Stimulated activated CD4-positive, alpha-beta T cell treated with anti-CD3 and anti-CD28 coated beads, Interleukin-15, amount 100 ng/mL, for 48 hours (primary cell): Measurements from ENCODE around the gene CES3.
"Not testable (repeated sequence)": the region's sequence is repeated elsewhere in the genome, so short reads cannot be mapped to it uniquely, and the experiment has no call there.

ENCODE experiments used
- DNase-seq, 2 donors: peaks; one replicate each; pipeline ENCODE4 v3.0.0-alpha.2; 2020; ENCODE audit warnings: low read depth in 2 of 2

CES3 gene

DNA sequence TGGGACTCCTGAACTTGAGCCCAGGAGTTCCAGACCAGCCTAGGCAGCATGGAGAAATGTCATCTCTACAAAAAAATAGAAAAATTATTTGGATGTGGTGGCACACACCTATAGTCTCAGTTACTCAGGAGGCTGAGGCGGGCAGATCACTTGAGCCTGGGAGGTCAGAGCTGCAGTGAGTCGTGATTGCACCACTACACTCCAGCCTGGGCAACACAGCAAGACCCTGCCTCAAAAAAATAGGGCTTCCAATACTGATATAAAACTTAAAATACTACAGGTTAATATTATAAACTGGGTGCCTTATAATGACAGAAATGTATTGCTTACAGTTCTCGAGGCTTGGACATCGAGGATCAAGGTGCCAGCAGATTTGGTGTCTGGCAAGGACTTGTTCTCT lies 15.1 kb upstream of the CES3 start:
- no peak for DNase-seq

DNA sequence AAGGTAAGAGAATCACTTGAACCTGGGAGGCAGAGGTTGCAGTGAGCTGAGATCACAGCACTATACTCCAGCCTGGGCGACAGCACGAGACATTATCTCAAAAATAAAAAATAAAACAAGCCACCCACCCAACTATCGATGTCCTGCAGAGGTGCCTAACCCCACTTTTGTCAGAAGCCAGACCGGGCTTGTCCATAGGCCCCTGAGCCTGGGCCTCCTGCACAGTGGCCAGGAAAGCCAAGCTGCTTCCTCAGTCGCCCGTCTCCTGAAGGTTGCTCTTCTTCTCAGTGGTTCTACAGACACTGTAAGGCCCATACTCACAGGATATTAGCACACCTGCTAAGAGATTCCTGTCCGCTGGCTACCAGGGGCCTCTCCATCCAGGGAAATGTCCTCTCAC lies 14.5 kb upstream of the CES3 start:
- DNase-seq, result no peak

DNA sequence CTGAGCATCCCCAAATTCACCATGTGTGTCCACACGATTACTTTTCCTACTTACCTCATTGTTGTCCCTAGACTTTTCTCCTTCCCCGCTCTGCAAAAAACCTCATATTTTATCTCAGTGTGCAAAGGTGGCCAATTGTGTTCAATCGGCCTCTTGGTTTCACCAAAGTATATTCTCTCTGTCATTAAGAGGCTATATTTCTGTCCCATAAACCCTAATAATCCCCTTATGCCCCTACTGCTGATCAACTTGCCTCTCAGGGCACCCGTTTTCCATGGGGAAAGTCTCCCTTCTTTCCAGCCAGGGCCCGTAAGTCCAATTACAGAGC lies 14.1 kb upstream of the CES3 start:
- DNase-seq, result no peak

DNA sequence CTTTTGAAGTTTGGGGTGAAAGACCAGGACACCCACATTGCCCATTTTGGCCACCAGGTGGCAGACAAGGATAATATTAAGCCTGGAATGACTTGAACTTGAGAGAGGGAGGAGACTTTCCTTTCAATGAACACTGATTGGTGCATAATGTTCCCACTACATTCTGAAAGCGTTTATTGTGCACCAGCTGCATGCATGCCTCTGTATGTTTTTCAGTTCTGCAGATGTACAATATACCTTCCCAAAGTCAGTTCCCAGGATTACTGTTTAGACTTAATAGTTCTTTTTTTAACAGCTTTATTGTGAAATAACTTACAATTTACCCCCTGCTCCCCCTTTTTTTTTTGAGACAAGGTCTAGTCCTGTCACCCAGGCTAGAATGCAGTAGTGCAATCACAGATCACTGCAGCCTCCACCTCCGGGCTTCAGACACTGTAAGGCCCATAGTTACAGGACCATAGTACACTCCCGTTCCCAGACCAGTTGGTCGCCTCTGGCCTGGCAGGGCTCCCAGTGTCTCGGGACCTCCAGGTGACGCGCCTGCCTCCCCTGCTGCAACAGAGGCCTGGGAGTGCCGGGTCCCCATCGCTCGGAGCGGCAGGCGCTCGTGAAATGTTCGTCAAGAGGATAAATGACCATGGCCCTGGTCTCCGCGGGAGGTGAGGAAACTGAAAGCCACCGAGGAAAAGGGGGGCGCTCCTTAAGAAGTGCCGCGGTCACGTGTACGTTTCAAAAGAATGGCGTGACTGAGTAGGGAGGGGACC lies 13.6 kb upstream of the CES3 start:
- peak; percentile 61 to 82 for DNase-seq

DNA sequence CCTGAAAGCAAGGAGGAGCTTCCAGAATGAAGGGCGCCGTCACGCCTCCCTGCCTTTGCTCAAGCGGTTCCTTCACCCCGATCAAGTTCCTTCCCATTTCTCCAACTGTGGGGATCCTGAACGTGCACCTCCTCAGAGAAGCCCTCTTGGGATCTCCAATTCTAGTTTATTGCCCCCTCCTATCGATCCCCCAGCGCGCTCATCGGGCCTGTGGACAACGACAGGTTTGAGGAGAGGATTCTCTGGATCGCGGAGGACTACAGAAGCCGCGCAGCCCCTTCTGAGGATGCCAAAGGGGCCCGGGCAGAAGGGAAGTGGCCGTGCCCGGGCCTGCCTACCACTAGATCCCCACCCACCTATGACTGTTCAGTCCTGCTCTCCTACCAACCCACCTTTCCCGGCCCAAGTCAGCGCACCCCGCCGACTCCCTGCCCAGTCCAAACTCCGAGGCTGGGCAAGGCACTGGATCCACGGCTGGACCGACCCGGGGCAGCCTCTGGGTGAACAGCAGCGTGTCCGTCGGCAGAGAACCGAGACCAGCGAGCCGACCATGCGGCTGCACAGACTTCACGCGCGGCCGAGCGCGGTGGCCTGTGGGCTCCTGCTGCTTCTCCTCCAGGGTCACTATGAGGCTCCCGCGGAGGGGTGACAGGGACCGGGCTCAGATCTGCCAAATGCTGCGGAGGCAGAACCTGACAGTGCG lies 12.8 kb upstream of the CES3 start:
- DNase-seq, result no peak

DNA sequence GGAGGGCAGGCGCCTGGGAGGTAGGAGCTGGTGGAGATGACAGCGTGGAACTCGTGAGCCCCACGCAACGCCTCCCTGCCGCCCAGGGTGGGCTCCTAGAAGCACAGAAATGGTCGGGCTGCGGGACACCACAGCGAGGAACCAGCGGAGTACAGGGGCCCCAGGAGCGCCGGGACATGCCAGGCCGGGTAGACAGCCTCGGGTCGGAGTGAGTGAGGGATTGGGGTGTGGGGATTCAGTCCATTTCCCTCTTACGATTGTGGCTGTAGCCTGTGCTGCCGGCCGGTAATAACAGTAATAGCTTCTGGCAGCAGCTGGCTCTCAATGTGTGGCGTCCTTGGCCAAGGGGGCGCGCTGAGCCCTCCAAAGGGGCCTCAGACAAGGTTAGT lies 12.2 kb upstream of the CES3 start:
- no peak for DNase-seq

DNA sequence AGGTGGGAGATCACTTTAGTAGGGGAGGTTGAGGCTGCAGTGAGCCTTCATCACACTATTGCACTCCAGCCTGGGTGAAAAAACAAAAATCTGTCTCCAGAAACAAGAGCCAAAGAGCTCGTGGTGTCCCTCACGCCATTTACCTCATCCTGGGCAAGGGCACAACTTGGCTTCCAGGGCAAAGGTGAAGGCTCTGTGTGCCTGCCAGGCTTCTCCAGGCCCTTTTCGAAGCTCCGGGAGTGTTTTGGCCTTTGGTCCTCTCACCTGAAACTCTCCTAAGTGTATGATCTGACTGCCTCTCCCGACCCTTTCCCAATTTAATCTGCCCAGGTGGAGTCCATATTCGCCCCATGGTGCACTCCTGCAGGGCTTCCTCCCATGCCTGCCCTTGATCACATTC lies 11.6 kb upstream of the CES3 start:
- no peak for DNase-seq

DNA sequence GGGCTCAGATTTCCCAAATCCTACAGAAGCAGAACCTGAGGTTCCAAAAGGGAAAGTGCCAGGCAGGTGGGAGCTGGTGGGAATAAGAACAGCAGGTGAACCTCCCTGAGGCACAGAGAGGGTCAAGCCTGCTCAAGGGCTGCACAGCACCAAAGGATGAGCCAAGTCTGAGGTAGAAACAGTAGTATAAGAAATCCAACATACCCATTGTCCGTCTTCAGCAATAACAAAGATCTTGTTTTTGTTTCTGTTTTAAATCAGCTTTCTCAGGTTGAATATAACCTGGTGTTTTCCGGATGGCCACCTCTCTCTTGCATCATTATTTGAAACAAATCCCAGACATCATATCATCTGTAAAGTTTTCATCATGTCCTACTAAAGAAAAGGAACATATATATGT lies 10.6 kb upstream of the CES3 start:
- no peak for DNase-seq

DNA sequence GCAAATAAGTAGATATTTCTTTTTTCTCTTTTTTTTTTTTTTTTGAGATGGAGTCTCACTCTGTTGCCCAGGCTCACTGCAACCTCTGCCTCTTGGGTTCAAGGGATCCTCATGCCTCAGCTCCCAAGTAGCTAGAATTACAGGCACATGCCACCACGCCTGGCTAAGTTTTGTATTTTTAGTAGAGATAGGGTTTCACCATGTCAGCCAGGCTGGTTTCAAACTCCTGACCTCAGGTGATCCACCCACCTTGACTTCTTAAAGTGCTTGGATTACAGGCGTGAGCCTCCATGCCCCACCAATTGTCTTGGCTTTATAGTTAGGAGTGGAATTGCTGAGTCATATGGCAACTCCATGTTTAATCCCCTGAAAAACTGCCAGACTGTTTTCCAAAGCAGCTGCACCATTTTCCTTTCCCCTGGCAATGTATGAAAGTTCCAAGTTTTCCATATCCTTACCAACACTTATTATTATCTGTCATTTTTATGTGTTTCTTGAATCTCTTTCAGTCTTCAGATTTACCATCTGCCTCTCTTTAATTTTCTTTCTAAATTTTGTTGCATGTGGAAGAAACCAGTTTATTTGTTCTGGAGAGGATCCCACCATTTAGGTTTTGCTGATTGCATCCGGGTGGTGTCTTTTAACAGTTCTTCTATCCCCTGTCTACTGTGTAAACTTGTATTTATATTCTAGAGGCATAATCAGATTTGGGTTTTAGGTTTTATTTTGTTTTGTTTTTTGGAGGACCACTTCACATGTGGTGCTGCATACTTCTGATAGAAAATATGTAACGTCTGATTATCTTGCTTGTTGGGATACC lies 9.9 kb upstream of the CES3 start:
- DNase-seq, result no peak

DNA sequence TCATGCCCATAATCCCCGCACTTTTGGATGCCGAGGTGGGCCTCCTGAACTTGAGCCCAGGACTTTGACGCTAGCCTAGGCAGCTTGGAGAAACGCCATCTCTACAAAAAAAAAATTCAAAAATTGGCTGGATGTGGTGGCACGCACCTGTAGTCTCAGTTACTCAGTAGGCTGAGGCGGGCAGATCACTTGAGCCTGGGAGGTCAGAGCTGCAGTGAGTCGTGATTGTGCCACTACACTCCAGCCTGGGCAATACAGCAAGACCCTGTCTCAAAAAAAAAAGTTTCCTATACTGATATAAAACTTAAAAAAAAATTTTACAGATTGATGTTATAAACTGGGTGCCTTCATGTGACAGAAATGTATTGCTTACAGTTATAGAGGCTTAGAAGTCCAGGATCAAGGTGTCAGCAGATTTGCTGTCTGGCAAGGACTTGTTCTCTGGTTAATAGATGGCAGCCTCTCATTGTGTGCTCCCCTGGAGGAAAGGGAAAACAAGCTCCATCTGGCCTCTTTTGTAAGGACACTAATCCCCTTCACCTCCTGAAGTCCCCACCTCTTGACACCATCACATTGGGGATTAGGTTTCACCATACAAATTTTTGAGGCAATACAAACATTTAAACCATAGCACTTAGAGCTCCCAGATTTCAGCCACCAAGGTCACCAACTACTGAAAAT lies 8.5 kb upstream of the CES3 start:
- DNase-seq, result no peak

DNA sequence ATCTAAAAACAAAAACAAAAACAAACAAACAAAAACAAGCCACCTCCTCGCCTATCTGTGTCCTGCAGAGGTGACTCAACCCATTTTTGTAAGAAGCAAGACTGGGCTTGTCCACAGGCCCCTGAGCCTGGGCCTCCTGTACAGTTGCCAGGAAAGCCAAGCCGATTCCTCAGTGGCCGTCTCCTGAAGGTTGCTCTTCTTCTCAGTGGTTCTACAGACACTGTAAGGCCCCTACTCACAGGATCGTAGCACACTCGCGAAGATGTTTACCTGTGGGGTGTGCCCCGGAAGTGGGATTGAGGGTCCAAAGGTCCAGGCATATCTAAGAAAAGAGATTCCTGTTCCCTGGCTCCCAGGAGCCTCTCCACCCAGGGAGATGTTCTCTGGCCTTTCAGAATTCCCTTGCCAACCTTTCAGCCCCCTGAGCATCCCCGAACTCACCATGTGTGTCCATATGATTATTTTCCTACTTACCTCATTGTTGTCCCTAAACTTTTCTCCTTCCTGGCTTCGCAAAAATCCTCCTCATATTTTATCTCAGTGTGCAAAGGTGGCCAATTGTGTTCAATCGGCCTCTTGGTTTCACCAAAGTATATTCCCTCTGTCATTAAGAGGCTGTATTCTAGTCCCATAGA lies 7.5 kb upstream of the CES3 start:
- no peak for DNase-seq

DNA sequence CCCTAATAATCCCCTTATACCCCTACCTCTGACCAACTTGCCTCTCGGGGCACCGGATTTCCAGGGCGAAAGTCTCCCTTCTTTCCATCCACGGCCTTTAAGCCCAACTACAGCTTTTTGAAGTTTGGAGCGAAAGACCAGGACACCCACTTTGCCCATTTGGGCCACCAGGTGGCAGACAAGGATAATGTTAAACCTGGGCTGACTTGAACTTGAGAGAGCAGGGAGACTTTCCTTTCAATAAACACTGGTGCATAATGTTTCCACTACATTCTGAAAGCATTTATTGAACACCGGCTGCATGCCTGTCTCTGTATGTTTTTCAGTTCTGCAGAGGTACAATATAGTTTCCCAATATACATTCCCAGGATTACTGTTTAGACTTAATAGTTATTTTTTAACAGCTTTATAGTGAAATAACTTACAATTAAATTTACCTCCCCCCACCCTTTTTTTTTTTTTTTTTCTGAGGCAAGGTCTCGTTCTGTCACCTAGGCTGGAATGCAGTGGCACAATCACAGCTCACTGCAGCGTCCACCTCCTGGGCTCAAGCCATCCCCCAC lies 6.9 kb upstream of the CES3 start:
- peak; percentile 63 to 71 for DNase-seq

DNA sequence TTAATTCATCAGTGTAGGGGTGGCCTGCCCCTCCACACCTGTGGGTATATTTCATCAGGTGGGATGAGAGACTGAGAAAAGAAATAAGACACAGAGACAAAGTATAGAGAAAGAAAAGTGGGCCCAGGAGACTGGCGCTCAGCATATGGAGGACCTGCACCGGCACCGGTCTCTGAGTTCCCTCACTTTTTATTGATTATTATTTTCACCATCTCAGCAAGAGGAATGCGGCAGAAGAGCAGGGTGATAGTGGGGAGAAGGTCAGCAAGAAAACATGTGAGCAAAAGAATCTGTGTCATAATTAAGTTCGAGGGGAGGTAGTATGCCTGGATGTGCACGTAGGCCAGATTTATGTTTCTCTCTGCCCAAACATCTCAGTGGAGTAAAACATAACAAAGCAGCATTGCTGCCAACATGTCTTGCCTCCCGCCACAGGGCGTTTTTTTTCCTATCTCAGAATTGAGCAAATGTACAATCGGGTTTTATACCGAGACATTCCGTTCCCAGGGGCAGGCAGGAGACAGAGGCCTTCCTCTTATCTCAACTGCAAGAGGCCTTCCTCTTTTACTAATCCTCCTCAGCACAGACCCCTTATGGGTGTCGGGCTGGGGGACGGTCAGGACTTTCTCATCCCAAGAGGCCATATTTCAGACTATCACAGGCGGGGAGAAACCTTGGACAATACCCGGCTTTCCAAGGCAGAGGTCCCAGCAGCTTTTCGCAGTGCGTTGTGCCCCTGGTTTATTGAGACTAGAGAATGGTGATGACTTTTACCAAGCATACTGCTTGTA lies 5.5 kb upstream of the CES3 start:
- not testable (repeated sequence) for DNase-seq

DNA sequence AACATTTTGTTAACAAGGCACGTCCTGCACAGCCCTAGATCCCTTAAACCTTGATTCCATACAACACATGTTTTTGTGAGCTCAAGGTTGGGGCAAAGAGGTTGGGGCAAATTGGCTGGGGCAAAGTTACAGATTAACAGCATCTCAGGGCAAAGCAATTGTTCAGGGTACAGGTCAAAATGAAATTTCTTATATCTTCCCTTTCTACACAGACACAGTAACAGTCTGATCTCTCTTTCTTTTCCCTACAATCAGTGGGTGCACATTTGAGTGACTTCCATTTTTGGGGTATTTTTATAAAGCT lies 5.0 kb upstream of the CES3 start:
- DNase-seq, result not testable (repeated sequence)

DNA sequence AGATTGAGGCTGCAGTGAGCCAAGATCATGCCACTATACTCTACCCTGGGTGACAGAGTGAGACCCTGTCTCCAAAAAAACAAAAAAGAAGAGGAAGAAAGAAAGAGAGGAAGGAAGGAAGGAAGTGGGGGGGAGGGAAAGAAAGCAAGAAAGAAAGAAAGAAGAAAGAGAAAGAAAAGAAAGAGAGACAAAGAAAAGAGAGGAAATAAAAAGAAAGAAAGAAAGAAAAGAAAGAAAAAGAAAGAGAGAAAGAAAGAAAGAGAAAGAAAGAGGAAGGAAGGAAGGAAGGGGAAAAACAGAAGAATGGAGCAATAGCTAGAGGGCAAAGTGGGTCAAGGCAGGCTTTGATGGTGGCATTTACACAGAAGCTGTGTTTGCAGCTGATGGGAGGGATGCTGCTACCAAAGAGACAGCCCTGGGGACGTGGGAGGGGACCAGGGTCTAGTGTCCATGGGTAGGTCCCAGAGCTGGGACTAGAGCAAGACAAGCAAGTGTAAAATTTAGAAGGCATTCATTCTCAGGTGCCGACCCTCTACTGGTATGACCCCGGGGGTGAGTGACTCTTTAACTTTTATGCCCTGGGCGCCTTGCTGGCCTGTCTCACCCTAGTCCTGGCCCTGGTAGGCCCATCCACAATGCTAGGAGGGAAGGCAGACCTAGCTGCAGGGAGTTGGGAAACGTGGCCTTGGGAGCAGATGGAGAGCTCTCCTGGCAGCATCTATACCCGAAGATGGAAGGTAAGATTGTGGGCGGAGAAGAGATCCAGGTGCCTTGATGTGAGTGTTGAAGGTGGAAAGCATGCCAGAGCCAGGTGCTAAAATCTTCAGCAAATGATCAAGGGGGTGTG lies 2.0 kb upstream of the CES3 start:
- no peak for DNase-seq

DNA sequence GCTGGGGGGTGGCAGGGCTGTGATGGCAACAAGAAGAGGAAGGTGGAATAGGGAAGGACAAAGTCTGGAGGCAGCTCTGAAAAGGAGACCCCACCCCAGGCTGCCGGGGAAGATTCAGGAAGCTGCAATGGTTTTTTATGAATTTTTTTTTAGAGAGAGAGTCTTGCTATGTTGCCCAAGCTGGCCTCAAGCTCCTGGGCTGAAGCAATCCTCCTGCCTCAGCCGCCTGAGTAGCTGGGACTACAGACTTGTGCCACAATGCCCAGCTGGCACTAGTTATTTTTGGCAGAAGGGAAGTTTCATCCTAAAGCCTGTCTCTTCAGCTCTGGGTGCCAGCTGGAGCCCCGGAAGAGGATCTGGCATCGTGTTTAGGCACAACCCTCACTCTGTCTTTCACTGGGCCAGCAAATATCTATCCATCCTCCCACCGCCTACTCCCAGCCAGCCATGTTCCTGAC lies 1.3 kb upstream of the CES3 start:
- no peak for DNase-seq

DNA sequence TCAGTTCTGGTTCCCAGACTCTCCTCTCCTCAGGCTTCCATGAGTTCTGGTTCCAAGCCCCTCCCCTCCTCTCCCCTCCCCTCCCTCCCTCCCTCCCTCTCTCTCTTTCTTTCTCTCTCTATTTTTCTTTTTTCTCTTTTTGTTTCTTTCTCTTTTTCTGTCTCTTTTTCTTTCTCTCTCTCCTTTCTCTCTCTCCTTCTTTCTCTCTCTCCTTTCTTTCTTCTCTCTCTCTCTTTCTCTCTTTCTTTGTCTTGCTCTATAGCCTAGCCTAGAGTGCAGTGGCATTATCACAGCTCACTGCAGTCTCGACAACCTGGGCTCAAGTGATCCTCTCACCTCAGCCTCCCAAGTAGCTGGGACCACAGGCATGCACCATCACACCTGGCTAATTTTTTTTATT lies 796 bp upstream of the CES3 start:
- DNase-seq, result no peak

DNA sequence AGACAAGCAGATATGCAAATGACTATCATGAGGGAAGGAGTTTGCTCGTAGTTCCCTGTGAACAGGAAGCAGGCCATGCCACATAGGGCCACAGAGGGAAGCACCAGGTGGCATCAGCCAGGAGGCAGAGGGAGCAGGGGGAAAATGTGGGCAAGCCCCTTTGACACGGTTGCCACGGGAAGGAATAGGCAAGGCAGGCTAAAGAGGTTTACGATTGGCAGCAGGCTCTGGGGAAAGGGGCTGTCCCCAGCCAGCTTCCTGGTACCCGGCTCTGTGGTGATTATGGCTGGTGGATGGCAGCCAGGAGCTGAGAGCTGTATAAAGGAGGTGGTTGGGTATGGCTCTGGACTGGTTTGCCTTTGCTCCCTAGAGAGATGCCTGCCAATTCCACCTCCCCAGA lies 848 bp downstream of the CES3 start:
- no peak for DNase-seq

DNA sequence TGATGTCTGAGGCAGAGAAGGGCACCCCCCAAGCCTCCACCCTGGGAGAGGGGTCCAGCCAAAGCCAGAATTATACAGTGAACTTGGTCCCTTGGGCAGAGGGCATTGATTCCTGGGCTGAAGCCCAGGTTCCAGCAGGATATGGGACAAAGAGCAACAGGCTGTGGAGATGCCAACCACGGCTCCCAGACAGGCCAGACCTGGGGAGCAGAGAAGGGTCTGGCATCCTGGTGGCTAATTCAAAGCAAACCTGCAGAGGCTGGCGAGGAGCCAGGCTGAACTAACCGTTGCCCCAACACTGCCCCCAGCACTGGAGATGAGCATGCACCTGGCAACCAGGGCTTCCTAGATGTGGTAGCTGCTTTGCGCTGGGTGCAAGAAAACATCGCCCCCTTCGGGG lies 3.0 kb downstream of the CES3 start:
- DNase-seq, result no peak

DNA sequence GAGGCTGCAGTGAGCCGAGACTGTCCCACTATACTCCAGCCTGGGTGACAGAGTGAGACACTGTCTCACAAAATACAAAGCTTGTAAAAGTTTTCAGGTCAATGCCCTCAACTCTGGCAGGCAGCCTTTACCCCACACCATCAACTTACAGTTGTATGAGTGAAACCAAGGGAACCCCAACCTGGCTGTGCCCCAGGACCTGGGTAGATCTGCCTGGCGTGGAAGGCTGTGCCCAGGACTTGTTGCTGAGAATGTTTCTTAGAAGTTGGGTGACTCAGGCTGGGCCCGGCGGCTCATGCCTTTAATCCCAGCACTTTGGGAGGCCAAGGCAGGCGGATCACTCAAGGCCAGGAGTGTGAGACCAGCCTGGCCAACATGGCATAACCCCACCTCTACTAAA lies 7.8 kb downstream of the CES3 start:
- no peak for DNase-seq
